HCT116 (cell line): Measurements from ENCODE around the gene MMEL1. TPM values are rescaled to one million over a fixed set of nuclear protein-coding genes. Genes with fewer than 3 reads are reported as not detected.

Source experiments
- ATAC-seq: fragments of 200-7000 bp; cut with Tn5 transposase; 2 replicates; pipeline ENCODE4 v1.9.1; 2020; ENCODE audit warnings: mild to moderate bottlenecking, moderate library complexity
- BruUV-seq: library from RNA; stranded (reverse); fragments of 400-500 nt; replicated peaks from 2 replicates; lab custom pipeline; 2021; lab: Mats Ljungman, UMichigan
- CTCF ChIA-PET: fragments of 300-600 bp; sonication (Branson Sonifier 250); formaldehyde crosslinking; loops from one replicate; lab custom pipeline; 2021; ENCODE audit warnings: antibody characterized with exemption; lab: Charles Lee
- POLR2A ChIA-PET: fragments of 300-600, 350-600 bp; sonication (Branson Sonifier 250); formaldehyde crosslinking; loops from one replicate; lab custom pipeline; 2021; ENCODE audit warnings: antibody characterized with exemption; lab: Charles Lee
- RAD21 ChIA-PET, 2 experiments: fragments of 300-600 bp; sonication (Branson Sonifier 250); formaldehyde crosslinking; loops; one replicate each; lab custom pipeline; 2023; ENCODE audit warnings: low total read pairs in 2 of 2; ENCODE audit not compliant: uncharacterized antibody in 2 of 2, unreplicated experiment in 2 of 2, low non-redundant PET in 1 of 2; lab: Charles Lee
- DNase-seq: peaks from one replicate; pipeline ENCODE4 v3.0.0-alpha.2; 2010; ENCODE audit warnings: low read depth, low spot score
- H2AFZ ChIP-seq: fragments of 200-600 bp; shearing (Covaris generic), sonication (generic); 2 replicates; pipeline ENCODE4 v1.6.1; 2017; ENCODE audit warnings: low read depth, mixed run types, mixed read lengths, antibody characterized with exemption, low read length; ENCODE audit not compliant: poor library complexity, severe bottlenecking
- H3K27ac ChIP-seq: 2 replicates; pipeline ENCODE4 v1.5.1; 2012; ENCODE audit warnings: low read depth, low read length
- H3K27me3 ChIP-seq: fragments of 200-600 bp; sonication (generic); 2 replicates; pipeline ENCODE4 v1.6.1; 2016; ENCODE audit warnings: mixed run types, low read length, mixed read lengths; ENCODE audit not compliant: insufficient read depth
- H3K36me3 ChIP-seq, 2 experiments: fragments of 200-500 bp in 1 of 2; fragments of 200-600 bp in 1 of 2; sonication (Bioruptor generic) in 1 of 2; sonication (generic) in 1 of 2; 2 replicates each; pipeline versions ENCODE4 v1.5.1 to v1.6.1; 2014 to 2016; ENCODE audit warnings: low read length in 2 of 2, inconsistent platforms in 1 of 2, mixed read lengths in 1 of 2, mixed run types in 1 of 2; ENCODE audit not compliant: insufficient read depth in 2 of 2, control insufficient read depth in 1 of 2
- H3K4me1 ChIP-seq, 2 experiments: fragments of 200-600 bp in 1 of 2; sonication (generic) in 1 of 2; 2 replicates each; pipeline versions ENCODE4 v1.5.1 to v1.6.1; 2012 to 2017; ENCODE audit warnings: low read length in 2 of 2, inconsistent platforms in 1 of 2, mild to moderate bottlenecking in 1 of 2, mixed read lengths in 1 of 2, mixed run types in 1 of 2, moderate library complexity in 1 of 2; ENCODE audit not compliant: insufficient read depth in 2 of 2, control insufficient read depth in 1 of 2
- H3K4me2 ChIP-seq: fragments of 200-600 bp; sonication (generic); 2 replicates; pipeline ENCODE4 v1.6.1; 2017; ENCODE audit warnings: mixed run types, low read length, mixed read lengths
- H3K4me3 ChIP-seq, 2 experiments: fragments of 200-600 bp in 1 of 2; sonication (generic) in 1 of 2; replicated peaks in 1 of 2; 2 replicates each; pipeline ENCODE4 v1.5.1; 2011 to 2016; ENCODE audit warnings: low read length in 2 of 2, control low read depth in 1 of 2, low read depth in 1 of 2, mild to moderate bottlenecking in 1 of 2, mixed read lengths in 1 of 2, mixed run types in 1 of 2
- H3K79me2 ChIP-seq: fragments of 200-600 bp; sonication (generic); 2 replicates; pipeline ENCODE4 v1.6.1; 2017; ENCODE audit warnings: mild to moderate bottlenecking, mixed run types, low read length, moderate library complexity, mixed read lengths; ENCODE audit not compliant: insufficient read depth
- H3K9ac ChIP-seq: fragments of 200-600 bp; sonication (generic); 2 replicates; pipeline ENCODE4 v1.6.1; 2016; ENCODE audit warnings: low read length, mixed read lengths
- H3K9me2 ChIP-seq: fragments of 200-600 bp; sonication (generic), shearing (Covaris generic); 2 replicates; pipeline ENCODE4 v1.6.1; 2017; ENCODE audit warnings: mixed run types, mild to moderate bottlenecking, moderate library complexity; ENCODE audit not compliant: insufficient read depth
- H3K9me3 ChIP-seq, 2 experiments: fragments of 200-500 bp in 1 of 2; fragments of 200-600 bp in 1 of 2; sonication (Bioruptor generic) in 1 of 2; sonication (generic) in 1 of 2; 2 replicates each; pipeline ENCODE4 v1.6.1; 2014 to 2017; ENCODE audit warnings: low read length in 2 of 2, mixed read lengths in 2 of 2, inconsistent platforms in 1 of 2, low read depth in 1 of 2, mild to moderate bottlenecking in 1 of 2, mixed run types in 1 of 2, moderate library complexity in 1 of 2; ENCODE audit not compliant: control insufficient read depth in 1 of 2, insufficient read depth in 1 of 2
- H4K20me1 ChIP-seq: fragments of 200-600 bp; sonication (generic), shearing (Covaris generic); 2 replicates; pipeline ENCODE4 v1.6.1; 2017; ENCODE audit warnings: mixed run types, mild to moderate bottlenecking, moderate library complexity; ENCODE audit not compliant: insufficient read depth
- EZH2 ChIP-seq: fragments of 200-600 bp; sonication (generic); IDR thresholded peaks from 2 replicates; pipeline ENCODE4 v1.6.1; 2017; ENCODE audit warnings: antibody characterized with exemption, mixed run types
- POLR2A ChIP-seq: IDR thresholded peaks from 2 replicates; pipeline ENCODE4 v1.7.0; 2011; ENCODE audit warnings: borderline replicate concordance; ENCODE audit not compliant: insufficient read depth, insufficient read length; ENCODE audit errors: extremely low read depth
- SIN3A ChIP-seq: IDR thresholded peaks from 2 replicates; pipeline ENCODE4 v1.6.1; 2012; ENCODE audit warnings: low read depth
- SP1 ChIP-seq: IDR thresholded peaks from 2 replicates; pipeline ENCODE4 v1.6.1; 2012; ENCODE audit warnings: low read depth
- SRF ChIP-seq: IDR thresholded peaks from 2 replicates; pipeline ENCODE4 v1.6.1; 2012; ENCODE audit warnings: low read depth
- ZFX ChIP-seq: fragments of 450-650 bp; IDR thresholded peaks from 2 replicates; pipeline ENCODE4 v1.6.1; 2017
- intact Hi-C: fragments of 100-400 bp; cut with micrococcal nuclease; formaldehyde crosslinking; loops from 2 replicates; pipeline ENCODE4 v1.10.0; 2022
- total RNA-seq: library from RNA; stranded (reverse); gene quantifications from one replicate; pipeline ENCODE4 v1.2.1, GENCODE V29; 2021; ENCODE audit not compliant: unreplicated experiment

The MMEL1 gene
- total RNA-seq, 1 experiment from 2014 or later: 2.7 TPM

GRCh38 chr1:2635361-2636010 is 2.7 kb upstream of the MMEL1 start:
- ChIA-PET POLR2A (no interaction called here), RAD21 (no interaction called here), CTCF (no interaction called here)
- intact Hi-C loops: no loop called here
- no peak for TF ChIP-seq SP1
- no peak for TF ChIP-seq POLR2A
- no peak for TF ChIP-seq ZFX
- no peak for TF ChIP-seq SIN3A
- no peak overlapping the region for H3K4me2 ChIP-seq
- no peak for ATAC-seq
- no peaks in the 10 kb centered on the region for H3K9me2 ChIP-seq
- H3K9me3 ChIP-seq: peaks cover 0 to 9% of the 10 kb centered on the region in 2 experiments; a peak in 2 of 4 replicates
- H3K27ac ChIP-seq: no peak overlapping the region
- no peak overlapping the region for H3K9ac ChIP-seq
- H3K27me3 ChIP-seq: no peaks in the 10 kb centered on the region
- no peaks in the 10 kb centered on the region for H4K20me1 ChIP-seq
- H3K4me1 ChIP-seq: peaks cover 0 to 10% of the 10 kb centered on the region in 2 experiments; a peak in 3 of 4 replicates
- H3K4me3 ChIP-seq: no peak overlapping the region
- no peak for DNase-seq
- H2AFZ ChIP-seq: no peak overlapping the region
- BruUV-seq: no TSS peak
- H3K36me3 ChIP-seq: no peaks in the 10 kb centered on the region
- no peaks in the 10 kb centered on the region for H3K79me2 ChIP-seq

- H3K4me3 ChIP-seq: no peak overlapping the region
- BruUV-seq: no TSS peak
- DNase-seq: no peak
- POLR2A ChIA-PET: no interaction called here
- RAD21 ChIA-PET: no interaction called here
- H3K36me3 ChIP-seq: no peaks in the 10 kb centered on the region
- no peak overlapping the region for H3K9ac ChIP-seq
- no peak for ATAC-seq
- H3K9me2 ChIP-seq: no peaks in the 10 kb centered on the region
- H2AFZ ChIP-seq: no peak overlapping the region
- peaks cover 0 to 13% of the 10 kb centered on the region in 2 experiments; a peak in 2 of 4 replicates for H3K9me3 ChIP-seq
- no peak overlapping the region for H3K4me2 ChIP-seq
- H3K4me1 ChIP-seq: peaks cover 0 to 6% of the 10 kb centered on the region in 2 experiments; a peak in 2 of 4 replicates
- intact Hi-C loops: no loop called here
- no peaks in the 10 kb centered on the region for H3K79me2 ChIP-seq
- H3K27me3 ChIP-seq: no peaks in the 10 kb centered on the region
- H4K20me1 ChIP-seq: no peaks in the 10 kb centered on the region
- TF ChIP-seq EZH2 (no peak), SRF (no peak)
- TF ChIP-seq, all 23 proteins: peak for 0
- CTCF ChIA-PET: no interaction called here
- no peak overlapping the region for H3K27ac ChIP-seq
These were observed 1.2 kb upstream of the MMEL1 start for GRCh38 chr1:2633936-2634491.
